NT2/D1 (cell line): ENCODE results near the gene SPSB4.

Source experiments
- SUZ12 ChIP-seq: IDR thresholded peaks from 2 replicates; pipeline ENCODE4 v1.6.1; 2011; ENCODE audit not compliant: insufficient read length, insufficient read depth; ENCODE audit errors: extremely low read depth
- ZNF274 ChIP-seq: IDR thresholded peaks from 2 replicates; pipeline ENCODE4 v1.6.1; 2011; ENCODE audit warnings: mild to moderate bottlenecking, low read depth, low read length

DNA sequence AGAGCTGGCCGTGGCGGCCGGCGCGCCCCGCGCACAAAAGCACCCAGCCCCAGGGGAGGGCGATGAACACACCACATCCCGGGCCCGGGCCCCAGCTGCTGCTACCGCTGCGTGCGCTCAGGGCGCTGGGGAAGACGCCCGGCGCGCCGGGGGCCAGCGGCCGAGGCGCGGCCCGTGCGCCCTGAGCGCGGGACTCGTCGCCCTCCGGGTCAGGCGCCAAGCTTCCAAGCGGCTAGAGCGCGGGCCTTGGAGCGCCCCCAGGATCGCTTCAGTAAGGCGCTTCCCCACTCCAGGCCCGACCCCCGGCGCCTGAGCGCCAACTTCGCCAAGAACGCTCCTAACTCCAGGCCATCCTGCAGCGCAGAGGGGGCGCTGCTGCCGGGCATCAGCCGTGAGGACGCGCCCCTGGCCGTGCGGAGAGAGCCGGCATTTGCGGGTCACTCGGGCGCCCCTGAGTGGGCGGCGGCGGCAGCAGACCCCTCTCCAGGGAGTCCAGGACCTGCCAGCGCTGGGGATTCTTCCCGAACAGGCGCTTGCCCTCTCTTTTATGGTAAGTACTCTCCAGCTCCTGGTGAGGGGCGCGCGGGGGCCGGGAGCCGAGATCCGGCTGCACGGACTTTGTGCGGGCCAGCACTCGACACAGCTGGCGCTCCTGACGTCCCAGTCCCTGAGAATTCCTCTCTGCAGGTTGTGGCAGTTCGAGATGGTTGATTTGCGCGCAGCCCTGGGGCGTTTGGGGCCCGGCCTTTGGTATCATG lies 475 bp downstream of the SPSB4 start:
- TF ChIP-seq ZNF274 = no peak
- TF ChIP-seq SUZ12 = no peak
